Stimulated activated CD4-positive, alpha-beta T cell treated with anti-CD3 and anti-CD28 coated beads, TNF-alpha, amount 100 ng/mL, for 48 hours (primary cell): ENCODE measurements around the gene SAG.

Experiments
- DNase-seq, 3 donors: peaks; one replicate each; pipeline ENCODE4 v3.0.0-alpha.2; 2020; ENCODE audit warnings: low read depth in 3 of 3

The SAG gene

GRCh38 chr2:233380132-233380895 lies 72.7 kb downstream of the SAG start:
- no peak for DNase-seq

DNA sequence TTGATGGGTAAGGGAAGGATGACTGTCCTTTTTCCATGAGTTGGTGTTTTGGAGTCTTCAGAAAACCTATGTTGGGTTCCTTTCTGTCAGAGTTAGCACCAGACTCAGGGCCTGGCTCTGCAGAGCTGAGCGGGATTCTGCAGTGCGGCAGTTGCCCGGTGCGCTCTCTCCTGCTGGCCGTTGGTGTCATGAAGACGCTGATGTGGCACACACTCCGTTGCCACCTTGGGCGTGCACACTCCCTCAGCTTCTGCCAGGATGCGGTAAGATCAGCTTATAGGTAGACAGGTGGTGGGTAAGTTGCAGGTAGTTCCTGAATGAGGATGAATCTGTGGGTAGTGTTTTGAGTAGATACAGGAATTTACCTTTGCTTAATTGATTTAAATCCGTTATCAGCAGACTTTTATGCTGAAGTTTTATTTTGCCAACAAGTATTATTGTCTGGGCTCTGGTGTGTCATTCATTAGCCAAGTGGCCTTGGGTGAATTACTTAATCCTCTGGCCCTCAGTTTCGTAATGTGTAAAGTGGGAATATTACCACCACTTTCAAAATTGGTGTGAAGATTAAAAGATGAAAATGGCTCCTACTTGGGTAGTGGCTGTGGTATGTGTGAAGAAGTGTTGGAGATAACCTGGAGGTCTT lies 73.5 kb downstream of the SAG start:
- DNase-seq: no peak

- no peak for DNase-seq
These were observed 74.0 kb downstream of the SAG start for GRCh38 chr2:233381638-233381995.

DNA sequence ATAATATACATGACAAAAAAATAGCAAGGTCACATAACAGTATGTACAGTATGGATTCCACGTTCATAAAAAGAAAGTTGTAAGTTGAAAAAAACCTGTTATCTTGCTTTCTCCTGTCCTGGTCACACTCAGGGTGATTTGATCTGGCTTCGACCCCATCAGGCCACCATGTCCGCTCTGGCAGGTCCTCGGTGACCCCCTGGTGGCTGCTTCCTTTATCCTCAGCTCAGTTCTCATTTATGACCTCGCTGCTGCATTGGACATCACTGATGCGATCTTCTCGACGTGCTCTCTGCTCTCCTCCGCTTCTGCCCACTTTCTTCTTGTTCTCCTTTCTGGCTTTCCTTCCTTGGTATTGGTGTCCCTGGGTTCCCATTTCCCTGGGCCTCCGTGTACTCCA lies 76.4 kb downstream of the SAG start:
- DNase-seq: no peak

GRCh38 chr2:233384811-233385488 lies 77.3 kb downstream of the SAG start:
- DNase-seq: no peak

DNA sequence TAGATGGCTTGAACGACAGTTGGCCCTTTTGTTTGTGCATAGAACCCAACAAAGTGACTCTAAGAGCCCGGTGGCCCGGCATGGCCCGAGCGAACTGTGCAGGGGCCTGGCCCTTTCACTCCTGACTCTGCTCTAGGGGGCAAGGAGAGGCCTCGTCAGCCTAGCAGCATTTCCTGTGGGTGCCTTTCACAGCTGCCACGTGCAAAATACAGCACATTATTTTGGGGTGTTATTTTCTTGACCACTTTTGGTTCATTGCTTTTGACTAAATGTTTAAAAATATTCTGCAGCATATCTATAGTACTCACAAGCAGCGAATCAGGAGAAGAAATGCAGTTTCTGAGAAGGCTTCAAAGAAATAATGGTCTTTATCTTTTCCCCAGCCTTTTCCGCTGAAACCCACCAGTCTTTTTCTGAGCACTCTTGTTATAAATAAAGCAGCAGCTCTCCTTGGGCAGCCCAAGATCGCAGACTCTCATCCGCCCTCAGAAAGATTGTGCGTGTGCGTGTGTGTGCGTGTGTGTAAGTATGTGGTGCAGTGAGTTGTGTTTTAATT lies 78.0 kb downstream of the SAG start:
- DNase-seq: no peak

DNA sequence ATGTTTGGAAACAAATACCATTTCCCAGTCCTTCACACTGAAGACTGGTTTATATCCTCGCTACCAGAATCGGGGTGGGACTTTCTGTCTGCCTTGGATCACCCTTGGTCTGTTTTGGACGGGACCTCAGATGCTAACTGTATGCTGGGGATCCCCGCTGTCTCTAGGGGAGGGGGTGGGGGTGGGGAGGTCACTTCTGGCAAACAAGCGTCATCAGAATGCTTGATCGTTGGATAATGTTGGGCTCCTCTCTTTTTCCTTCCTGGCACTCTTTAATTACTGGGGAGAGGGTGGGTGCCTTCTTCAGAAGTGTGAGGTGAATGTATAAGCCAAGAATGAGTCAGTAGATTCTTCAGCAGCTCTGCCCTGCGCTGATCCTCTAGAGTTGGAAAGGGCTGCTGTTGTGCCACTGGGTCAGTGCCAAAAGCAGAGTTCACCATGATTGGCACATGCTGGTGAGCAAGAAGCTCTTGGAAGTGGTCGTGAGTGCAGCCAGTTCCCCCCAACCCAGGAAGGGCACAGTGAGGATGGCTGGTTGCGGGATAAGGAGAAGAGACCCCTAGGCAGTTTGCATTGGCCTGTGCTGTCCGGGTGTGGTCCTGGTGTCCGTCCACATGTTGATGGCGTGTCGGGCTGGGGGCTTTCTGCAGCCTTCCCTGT lies 78.9 kb downstream of the SAG start:
- DNase-seq: no peak

- no peak for DNase-seq
These were observed 79.6 kb downstream of the SAG start for GRCh38 chr2:233387225-233387624.

GRCh38 chr2:233387667-233388528 lies 80.3 kb downstream of the SAG start:
- no peak for DNase-seq

DNA sequence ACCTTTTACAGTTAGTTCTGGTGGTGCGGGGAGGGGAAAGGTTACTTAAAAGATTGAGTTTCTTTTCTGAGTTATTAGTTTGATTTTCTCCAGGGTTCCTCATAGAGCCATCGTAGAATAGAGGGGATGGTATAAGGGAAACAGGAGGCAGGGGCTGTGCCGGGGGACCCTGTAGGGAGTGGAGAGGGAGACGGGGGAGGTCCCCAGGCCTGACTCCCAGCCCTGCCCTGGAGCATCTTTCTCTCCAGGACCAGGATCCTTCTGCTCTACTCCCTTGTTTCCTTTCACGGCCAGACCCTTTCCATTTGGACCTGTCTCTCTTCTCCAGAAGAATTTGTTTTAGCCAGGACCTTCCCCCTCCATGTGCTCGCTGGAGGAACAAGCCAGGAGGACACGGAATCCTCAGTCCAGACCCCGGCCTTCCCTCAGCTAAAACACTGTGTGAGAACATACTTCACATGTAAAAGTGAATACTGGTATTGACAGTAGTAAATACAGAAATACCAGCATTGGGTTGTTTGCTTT lies 82.0 kb downstream of the SAG start:
- no peak for DNase-seq

GRCh38 chr2:233395687-233396086 lies 88.1 kb downstream of the SAG start:
- no peak for DNase-seq
